ENCODE results near the gene NPBWR2. TPM values are rescaled to one million over a fixed set of nuclear protein-coding genes. Genes with fewer than 3 reads are reported as not detected.

Gene NPBWR2
- total and polyA plus RNA-seq, 2 donors (not counting 3 experiments of a cell fraction or from before 2014, with no cell fraction given): not detected

DNA sequence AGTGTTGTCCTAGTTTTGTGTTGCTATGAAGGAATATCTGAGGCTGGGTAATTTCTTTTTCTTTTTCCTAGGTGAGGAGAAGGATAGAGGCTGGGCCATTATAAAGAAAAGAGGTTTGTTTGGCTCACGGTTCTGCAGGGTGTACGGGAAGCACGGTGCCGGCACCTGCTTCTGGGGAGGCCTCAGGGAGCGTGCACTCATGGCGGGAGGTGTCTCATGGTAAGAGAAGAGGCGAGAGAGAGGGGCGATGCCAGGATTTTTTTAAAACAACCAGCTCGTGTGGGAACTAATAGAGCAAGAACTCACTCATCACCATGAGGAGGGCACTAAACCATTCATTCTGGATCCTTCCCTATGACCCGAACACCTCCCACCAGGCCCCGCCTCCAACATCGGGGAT lies 14.2 kb upstream of the NPBWR2 start:
- Histone ChIP-seq H3K4me3 (replicated peaks in 1 of 3; ENCODE audit: insufficient read depth in 1 of 3, low read depth in 1 of 3, low read length in 3 of 3) (no peak overlapping the region), H3K9me3 (replicated peaks; ENCODE audit: control insufficient read depth, insufficient read depth, low read length) (no peaks in the 10 kb centered on the region), H3K36me3 (ENCODE audit: control insufficient read depth in 2 of 2, extremely low read depth in 1 of 2, insufficient read depth in 2 of 2, low read length in 2 of 2) (no peaks in the 10 kb centered on the region), H3K4me1 (ENCODE audit: control insufficient read depth, extremely low read depth, insufficient read depth, low read length) (no peaks in the 10 kb centered on the region), H3K79me2 (ENCODE audit: control insufficient read depth, insufficient read depth, low read length) (no peaks in the 10 kb centered on the region), H3K9ac (replicated peaks; ENCODE audit: extremely low read depth, insufficient read depth, low read length) (no peak overlapping the region), H3K9me1 (replicated peaks; ENCODE audit: control insufficient read depth, extremely low read depth, insufficient read depth, low read length) (no peaks in the 10 kb centered on the region), H2AFZ (ENCODE audit: low read depth, low read length) (no peak overlapping the region), H3K27me3 (ENCODE audit: control insufficient read depth in 2 of 2, insufficient read depth in 2 of 2, low read length in 2 of 2) (peaks cover 9 to 10% of the 10 kb centered on the region in 2 experiments), H3K27ac (ENCODE audit: insufficient read depth, low read depth, low read length) (no peak overlapping the region), H3K4me2 (ENCODE audit: insufficient read depth, low read length) (no peak overlapping the region), H4K20me1 (replicated peaks; ENCODE audit: control insufficient read depth, extremely low read depth, insufficient read depth, low read length) (no peaks in the 10 kb centered on the region)
- ChIA-PET CTCF (interaction anchor here (0.9 to 8.0 kb wide), 14 partner anchors 10 to 812 kb away, joined by 3 to 66 read pairs (median 4); partner anchors contain the start of genes LKAAEAR1, OPRL1, PRPF6 and RGS19), POLR2A (no interaction called here)
- TF ChIP-seq MYC (IDR thresholded peaks at IDR 0.05; ENCODE audit: low read depth, low read length) (no peak), GATA2 (IDR thresholded peaks at IDR 0.05; ENCODE audit: insufficient read depth, insufficient read length, low read depth, low read length) (no peak), POLR2A (IDR thresholded peaks at IDR 0.05; ENCODE audit: low read depth, low read length) (no peak), POLR2AphosphoS5 (IDR thresholded peaks at IDR 0.05; ENCODE audit: insufficient read depth, low read depth, low read length) (no peak), FOS (IDR thresholded peaks at IDR 0.05; ENCODE audit: borderline replicate concordance, insufficient read depth, low read length) (no peak), EZH2 (IDR thresholded peaks at IDR 0.05; ENCODE audit: borderline replicate concordance, low read depth, low read length, severe bottlenecking) (no peak), JUN (IDR thresholded peaks at IDR 0.05; ENCODE audit: borderline replicate concordance, insufficient read depth, insufficient read length, low read depth) (no peak)
- TF ChIP-seq, protein P1, sequence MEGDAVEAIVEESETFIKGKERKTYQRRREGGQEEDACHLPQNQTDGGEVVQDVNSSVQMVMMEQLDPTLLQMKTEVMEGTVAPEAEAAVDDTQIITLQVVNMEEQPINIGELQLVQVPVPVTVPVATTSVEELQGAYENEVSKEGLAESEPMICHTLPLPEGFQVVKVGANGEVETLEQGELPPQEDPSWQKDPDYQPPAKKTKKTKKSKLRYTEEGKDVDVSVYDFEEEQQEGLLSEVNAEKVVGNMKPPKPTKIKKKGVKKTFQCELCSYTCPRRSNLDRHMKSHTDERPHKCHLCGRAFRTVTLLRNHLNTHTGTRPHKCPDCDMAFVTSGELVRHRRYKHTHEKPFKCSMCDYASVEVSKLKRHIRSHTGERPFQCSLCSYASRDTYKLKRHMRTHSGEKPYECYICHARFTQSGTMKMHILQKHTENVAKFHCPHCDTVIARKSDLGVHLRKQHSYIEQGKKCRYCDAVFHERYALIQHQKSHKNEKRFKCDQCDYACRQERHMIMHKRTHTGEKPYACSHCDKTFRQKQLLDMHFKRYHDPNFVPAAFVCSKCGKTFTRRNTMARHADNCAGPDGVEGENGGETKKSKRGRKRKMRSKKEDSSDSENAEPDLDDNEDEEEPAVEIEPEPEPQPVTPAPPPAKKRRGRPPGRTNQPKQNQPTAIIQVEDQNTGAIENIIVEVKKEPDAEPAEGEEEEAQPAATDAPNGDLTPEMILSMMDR (IDR thresholded peaks at IDR 0.05; ENCODE audit: extremely low read depth in 1 of 2, insufficient read depth in 1 of 2, low read depth in 1 of 2, low read length in 2 of 2): no peak
- TF ChIP-seq, protein P2, sequence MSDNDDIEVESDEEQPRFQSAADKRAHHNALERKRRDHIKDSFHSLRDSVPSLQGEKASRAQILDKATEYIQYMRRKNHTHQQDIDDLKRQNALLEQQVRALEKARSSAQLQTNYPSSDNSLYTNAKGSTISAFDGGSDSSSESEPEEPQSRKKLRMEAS (IDR thresholded peaks at IDR 0.05; ENCODE audit: insufficient read depth, insufficient read length): no peak
- no TSS peak for BruUV-seq (replicated peaks)
- dilution Hi-C loops (cut with MboI; ENCODE audit: extremely low pct_ligation_motif_present, low sequenced_read_pairs) (no loop called here), intact Hi-C loops (cut with micrococcal nuclease) (loop anchor here (10.0 kb wide), 1 partner anchor 57 kb away; the partner anchor contains the start of gene TCEA2)
- FAIRE-seq: no peak
- DNase-seq (ENCODE audit: low read depth, low spot score): no peak
